Lower lobe of right lung (tissue), 2 donors: ENCODE data around the gene ANKRD12. TPM values are rescaled to one million over a fixed set of nuclear protein-coding genes. Genes with fewer than 3 reads are reported as not detected.
A peak's percentile ranks its signal among the peaks of the same experiment; 100 is the strongest.

Source experiments
- ATAC-seq, 2 donors: fragments of 200-7000 bp; cut with Tn5 transposase; one replicate each; pipeline ENCODE4 v1.9.1; 2020 to 2022; ENCODE audit warnings: mild to moderate bottlenecking in 2 of 2, moderate library complexity in 2 of 2
- DNase-seq: peaks from one replicate; pipeline ENCODE4 v3.0.0-alpha.2; 2020
- H3K27ac ChIP-seq: fragments of 200-600 bp; one replicate; pipeline ENCODE4 v1.8.0; 2022
- H3K27me3 ChIP-seq: fragments of 200-600 bp; one replicate; pipeline ENCODE4 v1.8.0; 2022; ENCODE audit warnings: low read depth
- H3K36me3 ChIP-seq: fragments of 200-600 bp; one replicate; pipeline ENCODE4 v1.8.0; 2022; ENCODE audit warnings: mild to moderate bottlenecking
- H3K4me1 ChIP-seq: fragments of 200-600 bp; one replicate; pipeline ENCODE4 v1.8.0; 2022
- H3K4me3 ChIP-seq: fragments of 200-600 bp; one replicate; pipeline ENCODE4 v1.8.0; 2022; ENCODE audit warnings: mild to moderate bottlenecking
- H3K9me3 ChIP-seq: fragments of 200-600 bp; one replicate; pipeline ENCODE4 v1.8.0; 2022
- intact Hi-C: fragments of 100-400 bp; cut with DNase I; formaldehyde crosslinking; loops from one replicate; pipeline ENCODE4 v1.11.0; 2022
- total RNA-seq: library from RNA; stranded (reverse); fragmentation: NEBNext Ultra II Directional; extraction: Animal tissue kit (Norgen Biotek cat#: 25700); gene quantifications from one replicate; pipeline ENCODE4 v1.2.1, GENCODE V29; 2021
- TF ChIP-seq, protein P1 (sequence below): fragments of 200-600 bp; IDR thresholded peaks from one replicate; pipeline ENCODE4 v1.8.0; 2022; ENCODE audit warnings: antibody characterized with exemption, mild to moderate bottlenecking
- donor health status: DM: no; HTN: yes; CAD: no; lungs with severe emphysema.

Gene ANKRD12
- total RNA-seq, 1 donor from 2014 or later: 77.7 TPM

DNA sequence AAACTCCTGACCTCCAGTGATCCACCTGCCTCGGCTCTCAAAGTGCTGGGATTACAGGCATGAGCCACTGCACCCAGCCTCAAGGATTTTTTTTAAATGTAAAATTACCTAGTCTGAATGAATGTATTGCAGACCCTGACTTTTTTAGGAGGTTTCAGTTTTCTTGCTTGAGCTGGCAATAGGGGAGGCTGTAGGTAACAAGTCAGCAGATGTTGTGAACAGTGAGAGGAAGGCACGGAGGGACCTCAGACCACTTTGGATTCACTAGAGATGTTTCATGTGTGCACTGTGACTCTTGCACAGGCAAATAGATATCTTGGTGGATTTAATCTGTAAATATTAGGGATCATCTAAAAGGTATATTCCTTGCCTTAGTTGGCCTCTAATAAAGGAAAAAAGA is 27.7 kb upstream of the ANKRD12 start:
- no peak for ATAC-seq
- H3K9me3 ChIP-seq: no peaks in the 10 kb centered on the region
- H3K36me3 ChIP-seq: no peaks in the 10 kb centered on the region
- TF ChIP-seq, protein P1, sequence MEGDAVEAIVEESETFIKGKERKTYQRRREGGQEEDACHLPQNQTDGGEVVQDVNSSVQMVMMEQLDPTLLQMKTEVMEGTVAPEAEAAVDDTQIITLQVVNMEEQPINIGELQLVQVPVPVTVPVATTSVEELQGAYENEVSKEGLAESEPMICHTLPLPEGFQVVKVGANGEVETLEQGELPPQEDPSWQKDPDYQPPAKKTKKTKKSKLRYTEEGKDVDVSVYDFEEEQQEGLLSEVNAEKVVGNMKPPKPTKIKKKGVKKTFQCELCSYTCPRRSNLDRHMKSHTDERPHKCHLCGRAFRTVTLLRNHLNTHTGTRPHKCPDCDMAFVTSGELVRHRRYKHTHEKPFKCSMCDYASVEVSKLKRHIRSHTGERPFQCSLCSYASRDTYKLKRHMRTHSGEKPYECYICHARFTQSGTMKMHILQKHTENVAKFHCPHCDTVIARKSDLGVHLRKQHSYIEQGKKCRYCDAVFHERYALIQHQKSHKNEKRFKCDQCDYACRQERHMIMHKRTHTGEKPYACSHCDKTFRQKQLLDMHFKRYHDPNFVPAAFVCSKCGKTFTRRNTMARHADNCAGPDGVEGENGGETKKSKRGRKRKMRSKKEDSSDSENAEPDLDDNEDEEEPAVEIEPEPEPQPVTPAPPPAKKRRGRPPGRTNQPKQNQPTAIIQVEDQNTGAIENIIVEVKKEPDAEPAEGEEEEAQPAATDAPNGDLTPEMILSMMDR: no peak
- H3K27ac ChIP-seq: no peak overlapping the region
- H3K4me1 ChIP-seq: peaks cover 91% of the 10 kb centered on the region
- intact Hi-C loops: no loop called here
- no peak overlapping the region for H3K4me3 ChIP-seq
- no peak for DNase-seq
- H3K27me3 ChIP-seq: no peaks in the 10 kb centered on the region

DNA sequence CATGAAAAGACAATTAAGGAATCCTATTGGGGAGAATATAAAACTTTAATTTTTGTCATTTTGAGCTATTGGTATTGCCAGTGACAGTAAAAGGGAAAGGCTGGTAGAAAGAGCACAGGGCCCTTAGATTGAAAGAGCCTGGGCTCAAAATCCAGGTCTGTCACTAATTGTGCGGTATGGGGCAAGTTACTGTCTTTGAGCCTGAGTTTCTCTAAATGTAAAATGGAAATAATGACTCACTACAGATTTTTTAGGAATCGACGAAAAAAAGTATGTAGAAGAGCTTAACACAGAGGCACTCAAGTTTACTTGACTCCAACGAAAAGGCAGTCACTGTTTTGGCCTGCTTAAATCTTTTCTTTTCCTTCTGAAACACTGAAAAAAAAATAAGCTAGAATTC is 27.1 kb upstream of the ANKRD12 start:
- H3K36me3 ChIP-seq: no peaks in the 10 kb centered on the region
- H3K27me3 ChIP-seq: no peaks in the 10 kb centered on the region
- no peak for ATAC-seq
- TF ChIP-seq, protein P1: no peak
- H3K27ac ChIP-seq: no peak overlapping the region
- H3K4me3 ChIP-seq: no peak overlapping the region
- intact Hi-C loops: no loop called here
- H3K9me3 ChIP-seq: no peaks in the 10 kb centered on the region
- DNase-seq: no peak
- peaks cover 86% of the 10 kb centered on the region for H3K4me1 ChIP-seq

DNA sequence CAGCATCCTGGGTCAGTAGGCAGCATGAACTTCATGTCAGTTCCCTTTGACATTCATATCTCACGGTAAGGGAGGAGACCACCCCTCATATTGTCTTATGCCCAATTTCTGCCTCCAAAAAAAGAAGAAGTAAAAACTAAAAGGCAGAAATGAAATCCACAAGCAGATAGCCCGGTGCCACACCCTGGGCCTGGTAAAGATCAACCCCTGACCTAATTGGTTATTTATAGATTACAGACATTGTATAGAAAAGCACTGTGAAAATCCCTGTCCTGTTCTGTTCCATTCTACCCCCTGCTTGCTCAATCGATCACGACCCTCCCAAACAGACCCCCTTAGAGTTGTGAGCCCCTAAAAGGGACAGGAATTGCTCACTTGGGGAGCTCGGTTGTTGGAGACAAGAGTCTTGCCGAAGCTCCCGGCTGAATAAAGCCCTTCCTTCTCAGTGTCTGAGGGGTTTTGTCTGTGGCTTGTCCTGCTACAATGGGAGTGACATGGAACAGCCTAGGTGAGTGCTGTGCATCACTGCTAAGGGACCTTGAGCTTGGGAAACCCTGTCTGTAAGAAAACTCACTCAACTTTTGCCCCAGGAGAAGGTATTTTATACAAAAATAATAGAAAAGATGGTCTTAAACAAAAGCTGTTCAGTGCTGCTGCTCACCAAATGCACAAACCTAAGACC is 23.0 kb upstream of the ANKRD12 start:
- Histone ChIP-seq H3K4me1 (peaks cover 82% of the 10 kb centered on the region), H3K9me3 (no peaks in the 10 kb centered on the region), H3K27ac (peak overlapping the region; percentile 32), H3K36me3 (no peaks in the 10 kb centered on the region), H3K27me3 (no peaks in the 10 kb centered on the region), H3K4me3 (no peak overlapping the region)
- DNase-seq (no peak), ATAC-seq (no peak)
- TF ChIP-seq, protein P1: no peak
- intact Hi-C loops: no loop called here

DNA sequence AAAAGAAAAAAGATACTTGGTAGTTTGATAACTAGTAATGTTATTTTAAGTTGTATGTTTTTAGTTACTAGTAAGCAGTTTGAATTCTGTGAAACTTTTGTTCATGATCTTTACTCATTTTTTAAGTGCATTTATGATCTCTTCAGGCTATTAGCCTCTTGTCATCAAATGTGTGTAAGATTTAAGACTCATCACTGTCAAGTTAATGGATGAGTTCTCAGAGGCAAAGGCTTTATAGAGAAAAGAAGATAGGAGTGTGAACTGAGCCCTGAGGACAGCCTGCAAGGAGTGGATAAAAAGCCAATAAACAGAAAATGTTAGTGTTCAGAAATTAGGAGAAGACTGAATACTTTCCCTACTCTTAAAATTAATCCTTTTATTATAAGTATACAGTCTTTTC is 20.6 kb upstream of the ANKRD12 start:
- H3K4me1 ChIP-seq: peaks cover 79% of the 10 kb centered on the region
- no peaks in the 10 kb centered on the region for H3K27me3 ChIP-seq
- no peaks in the 10 kb centered on the region for H3K9me3 ChIP-seq
- no peak overlapping the region for H3K27ac ChIP-seq
- H3K36me3 ChIP-seq: peaks cover 13% of the 10 kb centered on the region
- intact Hi-C loops: no loop called here
- TF ChIP-seq, protein P1: no peak
- H3K4me3 ChIP-seq: no peak overlapping the region
- DNase-seq (no peak), ATAC-seq (no peak)

DNA sequence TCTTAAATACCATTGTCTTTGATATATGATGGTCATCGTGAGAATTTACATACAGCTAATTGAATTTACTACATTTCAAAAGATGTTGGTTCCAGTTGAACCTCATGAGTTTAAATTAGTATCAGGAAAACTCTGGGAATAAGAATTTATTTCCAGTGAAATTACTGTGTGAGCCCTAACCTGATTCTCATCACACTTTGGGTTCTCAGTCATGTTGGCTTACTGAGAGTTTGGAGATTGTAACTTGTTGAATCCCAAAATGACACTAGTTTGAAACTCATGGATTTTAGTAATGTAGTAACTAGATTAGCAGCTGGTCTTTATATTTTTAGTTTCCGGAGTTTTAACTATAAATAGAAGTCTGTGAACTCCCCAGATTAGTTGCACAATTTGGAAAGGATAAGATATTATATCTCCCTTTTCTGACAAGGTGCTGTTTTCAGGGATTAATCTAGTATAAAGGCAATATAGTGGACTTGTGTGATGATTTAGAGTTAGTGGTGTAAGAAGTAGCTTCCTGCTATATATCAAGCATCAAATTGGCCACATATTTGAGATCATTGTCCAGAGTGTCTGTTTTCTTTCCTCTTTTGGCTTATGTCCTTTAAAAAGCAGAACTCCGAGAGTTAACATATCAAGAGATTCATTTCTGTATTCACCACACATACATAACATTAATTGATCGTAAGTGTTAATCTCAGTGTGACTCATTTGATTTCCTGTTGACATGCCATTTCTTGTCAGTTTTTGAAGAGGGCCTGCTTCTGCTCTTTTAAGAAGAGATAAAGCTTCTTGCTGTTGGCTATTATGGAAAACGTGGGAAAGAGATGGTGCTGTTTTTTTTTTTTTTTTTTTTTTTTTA is 18.4 kb upstream of the ANKRD12 start:
- Histone ChIP-seq H3K4me1 (peaks cover 67% of the 10 kb centered on the region), H3K27ac (peak overlapping the region; percentile 81), H3K27me3 (no peaks in the 10 kb centered on the region), H3K9me3 (no peaks in the 10 kb centered on the region), H3K4me3 (peak overlapping the region; percentile 7), H3K36me3 (peaks cover 31% of the 10 kb centered on the region)
- intact Hi-C loops: no loop called here
- TF ChIP-seq, protein P1: no peak
- ATAC-seq (peak; percentile 54 to 60), DNase-seq (no peak)
